ENCODE measurements around the gene KARS1. TPM values are rescaled to one million over a fixed set of nuclear protein-coding genes. Genes with fewer than 3 reads are reported as not detected.

The KARS1 gene
- total RNA-seq, 1 experiment from 2014 or later = 119 TPM

GRCh38 chr16:75622761-75623605 is 24.5 kb downstream of the KARS1 start, which contains the start of gene ADAT1:
Gene ADAT1, minus strand, starts transcription at chr16:75623281. Its CDS starts 2,482 bp downstream, at chr16:75620799.
- BruUV-seq (replicated peaks) = TSS peak; percentile 89
- peak; percentile 81 for DNase-seq (ENCODE audit: low read depth, low spot score)
- in situ Hi-C loops (cut with HindIII; ENCODE audit: low pct_unique_long_range_greater_than_20kb, low sequenced_read_pairs) = no loop called here
- Histone ChIP-seq H3K4me1 (ENCODE audit: control insufficient read depth, insufficient read depth, low read length) (peaks cover 7% of the 10 kb centered on the region), H3K27ac (ENCODE audit: low read length) (peak within 1 kb of the TSS; percentile 92), H3K9me3 (ENCODE audit: control insufficient read depth, insufficient read depth, low read depth, low read length) (no peaks in the 10 kb centered on the region), H3K36me3 (ENCODE audit: control insufficient read depth, insufficient read depth, low read length) (peaks cover 3% of the 10 kb centered on the region), H3K27me3 (ENCODE audit: control insufficient read depth, insufficient read depth, low read length) (no peaks in the 10 kb centered on the region), H3K4me3 (ENCODE audit: low read depth in 2 of 2, low read length in 2 of 2) (peak within 1 kb of the TSS; percentile 82 to 89)
- ChIA-PET CTCF (no interaction called here), POLR2A (interaction anchor here (0.5 to 0.6 kb wide), 2 partner anchors 85 to 113 kb away, joined by 3 to 8 read pairs; no protein-coding TSS in a partner anchor)
- TF ChIP-seq SIN3A (IDR thresholded peaks at IDR 0.05; ENCODE audit: borderline replicate concordance, insufficient read depth, low read depth, low read length) = peak; percentile 77
- no peak for TF ChIP-seq CTCF (IDR thresholded peaks at IDR 0.05)
- peak; percentile 81 for TF ChIP-seq POLR2AphosphoS5 (IDR thresholded peaks at IDR 0.05; ENCODE audit: low read depth, low read length)
- TF ChIP-seq TCF7L2 (IDR thresholded peaks at IDR 0.05; ENCODE audit: low read depth, low read length) = peak; percentile 87
- TF ChIP-seq REST (IDR thresholded peaks at IDR 0.05; ENCODE audit: insufficient read depth in 1 of 2, low read depth in 2 of 2, low read length in 1 of 2) = no peak
- peak; percentile 98 for ATAC-seq
- intact Hi-C loops (cut with micrococcal nuclease; ENCODE audit: unreplicated experiment) = loop anchor here (5.0 kb wide), 1 partner anchor 151 kb away; no protein-coding TSS in a partner anchor

- intact Hi-C loops (cut with micrococcal nuclease; ENCODE audit: unreplicated experiment) = loop anchor here (5.0 kb wide), 1 partner anchor 149 kb away; no protein-coding TSS in a partner anchor
- Histone ChIP-seq H3K36me3 (ENCODE audit: control insufficient read depth, insufficient read depth, low read length) (peaks cover 7% of the 10 kb centered on the region), H3K4me3 (ENCODE audit: low read depth in 2 of 2, low read length in 2 of 2) (no peak overlapping the region), H3K9me3 (ENCODE audit: control insufficient read depth, insufficient read depth, low read depth, low read length) (no peaks in the 10 kb centered on the region), H3K27me3 (ENCODE audit: control insufficient read depth, insufficient read depth, low read length) (no peaks in the 10 kb centered on the region), H3K27ac (ENCODE audit: low read length) (no peak overlapping the region), H3K4me1 (ENCODE audit: control insufficient read depth, insufficient read depth, low read length) (peaks cover 7% of the 10 kb centered on the region)
- BruUV-seq (replicated peaks) = no TSS peak
- DNase-seq (ENCODE audit: low read depth, low spot score) = no peak
- POLR2A ChIA-PET = interaction anchor here (0.6 kb wide), 1 partner anchor 60 kb away, joined by 7 read pairs; no protein-coding TSS in a partner anchor
- no peak for ATAC-seq
- peak; percentile 54 for TF ChIP-seq CTCF (IDR thresholded peaks at IDR 0.05)
- no peak for TF ChIP-seq TCF7L2 (IDR thresholded peaks at IDR 0.05; ENCODE audit: low read depth, low read length)
- TF ChIP-seq SIN3A (IDR thresholded peaks at IDR 0.05; ENCODE audit: borderline replicate concordance, insufficient read depth, low read depth, low read length) = no peak
- TF ChIP-seq POLR2AphosphoS5 (IDR thresholded peaks at IDR 0.05; ENCODE audit: low read depth, low read length) = no peak
- CTCF ChIA-PET = no interaction called here
- in situ Hi-C loops (cut with HindIII; ENCODE audit: low pct_unique_long_range_greater_than_20kb, low sequenced_read_pairs) = no loop called here
These were observed 26.3 kb downstream of the KARS1 start for GRCh38 chr16:75621170-75621477.
